HCT116 (cell line): ENCODE results near the gene KIF26B. TPM values are rescaled to one million over a fixed set of nuclear protein-coding genes. Genes with fewer than 3 reads are reported as not detected.

Experiments used
- ATAC-seq: fragments of 200-7000 bp; cut with Tn5 transposase; 2 replicates; pipeline ENCODE4 v1.9.1; 2020; ENCODE audit warnings: mild to moderate bottlenecking, moderate library complexity
- BruUV-seq: library from RNA; stranded (reverse); fragments of 400-500 nt; replicated peaks from 2 replicates; lab custom pipeline; 2021; lab: Mats Ljungman, UMichigan
- CTCF ChIA-PET: fragments of 300-600 bp; sonication (Branson Sonifier 250); formaldehyde crosslinking; loops from one replicate; lab custom pipeline; 2021; ENCODE audit warnings: antibody characterized with exemption; lab: Charles Lee
- POLR2A ChIA-PET: fragments of 300-600, 350-600 bp; sonication (Branson Sonifier 250); formaldehyde crosslinking; loops from one replicate; lab custom pipeline; 2021; ENCODE audit warnings: antibody characterized with exemption; lab: Charles Lee
- RAD21 ChIA-PET, 2 experiments: fragments of 300-600 bp; sonication (Branson Sonifier 250); formaldehyde crosslinking; loops; one replicate each; lab custom pipeline; 2023; ENCODE audit warnings: low total read pairs in 2 of 2; ENCODE audit not compliant: uncharacterized antibody in 2 of 2, unreplicated experiment in 2 of 2, low non-redundant PET in 1 of 2; lab: Charles Lee
- DNase-seq: peaks from one replicate; pipeline ENCODE4 v3.0.0-alpha.2; 2010; ENCODE audit warnings: low read depth, low spot score
- H2AFZ ChIP-seq: fragments of 200-600 bp; shearing (Covaris generic), sonication (generic); 2 replicates; pipeline ENCODE4 v1.6.1; 2017; ENCODE audit warnings: low read depth, mixed run types, mixed read lengths, antibody characterized with exemption, low read length; ENCODE audit not compliant: poor library complexity, severe bottlenecking
- H3K27ac ChIP-seq: 2 replicates; pipeline ENCODE4 v1.5.1; 2012; ENCODE audit warnings: low read depth, low read length
- H3K27me3 ChIP-seq: fragments of 200-600 bp; sonication (generic); 2 replicates; pipeline ENCODE4 v1.6.1; 2016; ENCODE audit warnings: mixed run types, low read length, mixed read lengths; ENCODE audit not compliant: insufficient read depth
- H3K36me3 ChIP-seq, 2 experiments: fragments of 200-500 bp in 1 of 2; fragments of 200-600 bp in 1 of 2; sonication (Bioruptor generic) in 1 of 2; sonication (generic) in 1 of 2; 2 replicates each; pipeline versions ENCODE4 v1.5.1 to v1.6.1; 2014 to 2016; ENCODE audit warnings: low read length in 2 of 2, inconsistent platforms in 1 of 2, mixed read lengths in 1 of 2, mixed run types in 1 of 2; ENCODE audit not compliant: insufficient read depth in 2 of 2, control insufficient read depth in 1 of 2
- H3K4me1 ChIP-seq, 2 experiments: fragments of 200-600 bp in 1 of 2; sonication (generic) in 1 of 2; 2 replicates each; pipeline versions ENCODE4 v1.5.1 to v1.6.1; 2012 to 2017; ENCODE audit warnings: low read length in 2 of 2, inconsistent platforms in 1 of 2, mild to moderate bottlenecking in 1 of 2, mixed read lengths in 1 of 2, mixed run types in 1 of 2, moderate library complexity in 1 of 2; ENCODE audit not compliant: insufficient read depth in 2 of 2, control insufficient read depth in 1 of 2
- H3K4me2 ChIP-seq: fragments of 200-600 bp; sonication (generic); 2 replicates; pipeline ENCODE4 v1.6.1; 2017; ENCODE audit warnings: mixed run types, low read length, mixed read lengths
- H3K4me3 ChIP-seq, 2 experiments: fragments of 200-600 bp in 1 of 2; sonication (generic) in 1 of 2; replicated peaks in 1 of 2; 2 replicates each; pipeline ENCODE4 v1.5.1; 2011 to 2016; ENCODE audit warnings: low read length in 2 of 2, control low read depth in 1 of 2, low read depth in 1 of 2, mild to moderate bottlenecking in 1 of 2, mixed read lengths in 1 of 2, mixed run types in 1 of 2
- H3K79me2 ChIP-seq: fragments of 200-600 bp; sonication (generic); 2 replicates; pipeline ENCODE4 v1.6.1; 2017; ENCODE audit warnings: mild to moderate bottlenecking, mixed run types, low read length, moderate library complexity, mixed read lengths; ENCODE audit not compliant: insufficient read depth
- H3K9ac ChIP-seq: fragments of 200-600 bp; sonication (generic); 2 replicates; pipeline ENCODE4 v1.6.1; 2016; ENCODE audit warnings: low read length, mixed read lengths
- H3K9me2 ChIP-seq: fragments of 200-600 bp; sonication (generic), shearing (Covaris generic); 2 replicates; pipeline ENCODE4 v1.6.1; 2017; ENCODE audit warnings: mixed run types, mild to moderate bottlenecking, moderate library complexity; ENCODE audit not compliant: insufficient read depth
- H3K9me3 ChIP-seq, 2 experiments: fragments of 200-500 bp in 1 of 2; fragments of 200-600 bp in 1 of 2; sonication (Bioruptor generic) in 1 of 2; sonication (generic) in 1 of 2; 2 replicates each; pipeline ENCODE4 v1.6.1; 2014 to 2017; ENCODE audit warnings: low read length in 2 of 2, mixed read lengths in 2 of 2, inconsistent platforms in 1 of 2, low read depth in 1 of 2, mild to moderate bottlenecking in 1 of 2, mixed run types in 1 of 2, moderate library complexity in 1 of 2; ENCODE audit not compliant: control insufficient read depth in 1 of 2, insufficient read depth in 1 of 2
- H4K20me1 ChIP-seq: fragments of 200-600 bp; sonication (generic), shearing (Covaris generic); 2 replicates; pipeline ENCODE4 v1.6.1; 2017; ENCODE audit warnings: mixed run types, mild to moderate bottlenecking, moderate library complexity; ENCODE audit not compliant: insufficient read depth
- ATF3 ChIP-seq: IDR thresholded peaks from 2 replicates; pipeline ENCODE4 v1.6.1; 2012
- CBX3 ChIP-seq: IDR thresholded peaks from 2 replicates; pipeline ENCODE4 v1.6.1; 2012; ENCODE audit warnings: low read depth
- CEBPB ChIP-seq: IDR thresholded peaks from 2 replicates; pipeline ENCODE4 v1.6.1; 2012; ENCODE audit warnings: low read depth
- CTCF ChIP-seq, 3 experiments: fragments of 200-600 bp in 1 of 3; sonication (generic) in 1 of 3; IDR thresholded peaks in 2 of 3; conservative IDR thresholded peaks in 1 of 3; 2 replicates each; pipeline ENCODE4 v1.5.1; 2012 to 2017; ENCODE audit warnings: low read depth in 2 of 3, low read length in 2 of 3, antibody characterized with exemption in 1 of 3, borderline replicate concordance in 1 of 3, control low read depth in 1 of 3, mild to moderate bottlenecking in 1 of 3, mixed read lengths in 1 of 3, mixed run types in 1 of 3, moderate library complexity in 1 of 3; ENCODE audit not compliant: insufficient read depth in 1 of 3
- ELF1 ChIP-seq: IDR thresholded peaks from 2 replicates; pipeline ENCODE4 v1.6.1; 2012; ENCODE audit warnings: low read depth, borderline replicate concordance
- EZH2phosphoT487 ChIP-seq: fragments of 200-600 bp; IDR thresholded peaks from 2 replicates; pipeline ENCODE4 v1.6.1; 2018; ENCODE audit warnings: antibody characterized with exemption, borderline replicate concordance
- FOSL1 ChIP-seq: IDR thresholded peaks from 2 replicates; pipeline ENCODE4 v1.6.1; 2012; ENCODE audit warnings: low read depth
- JUND ChIP-seq: IDR thresholded peaks from 2 replicates; pipeline ENCODE4 v1.6.1; 2012
- RAD21 ChIP-seq: IDR thresholded peaks from 2 replicates; pipeline ENCODE4 v1.6.1; 2012; ENCODE audit warnings: low read depth, mild to moderate bottlenecking
- REST ChIP-seq: IDR thresholded peaks from 2 replicates; pipeline ENCODE4 v1.6.1; 2012; ENCODE audit warnings: low read depth
- SP1 ChIP-seq: IDR thresholded peaks from 2 replicates; pipeline ENCODE4 v1.6.1; 2012; ENCODE audit warnings: low read depth
- SRF ChIP-seq: IDR thresholded peaks from 2 replicates; pipeline ENCODE4 v1.6.1; 2012; ENCODE audit warnings: low read depth
- YY1 ChIP-seq: IDR thresholded peaks from 2 replicates; pipeline ENCODE4 v1.6.1; 2011; ENCODE audit warnings: low read length, low read depth, moderate library complexity, mild to moderate bottlenecking; ENCODE audit not compliant: insufficient replicate concordance; ENCODE audit errors: extremely low read depth
- ZFX ChIP-seq: fragments of 450-650 bp; IDR thresholded peaks from 2 replicates; pipeline ENCODE4 v1.6.1; 2017
- ZNF274 ChIP-seq: fragments of 200-500 bp; sonication (Bioruptor generic); IDR thresholded peaks from 2 replicates; pipeline ENCODE4 v1.6.1; 2014; ENCODE audit warnings: mild to moderate bottlenecking, low read depth, low read length, inconsistent platforms
- intact Hi-C: fragments of 100-400 bp; cut with micrococcal nuclease; formaldehyde crosslinking; loops from 2 replicates; pipeline ENCODE4 v1.10.0; 2022
- total RNA-seq: library from RNA; stranded (reverse); gene quantifications from one replicate; pipeline ENCODE4 v1.2.1, GENCODE V29; 2021; ENCODE audit not compliant: unreplicated experiment

KIF26B gene
- total RNA-seq, 1 experiment from 2014 or later, result 0.49 TPM

GRCh38 chr1:245749053-245749452 lies 594.3 kb downstream of the KIF26B start:
- POLR2A ChIA-PET, result no interaction called here

More at GRCh38 chr1:245749053-245749452, 594.3 kb downstream of the KIF26B start:
- Histone ChIP-seq H3K4me1 (no peaks in the 10 kb centered on the region), H3K9me2 (no peaks in the 10 kb centered on the region), H2AFZ (no peak overlapping the region), H3K36me3 (no peaks in the 10 kb centered on the region), H4K20me1 (no peaks in the 10 kb centered on the region), H3K9ac (no peak overlapping the region), H3K4me3 (no peak overlapping the region), H3K4me2 (no peak overlapping the region), H3K27ac (no peak overlapping the region), H3K9me3 (no peaks in the 10 kb centered on the region), H3K79me2 (no peaks in the 10 kb centered on the region), H3K27me3 (no peaks in the 10 kb centered on the region)
- no TSS peak for BruUV-seq
- intact Hi-C loops, result no loop called here
- TF ChIP-seq SP1, result no peak
- TF ChIP-seq ZFX, result no peak
- no peak for TF ChIP-seq FOSL1
- no peak for TF ChIP-seq RAD21
- no peak for TF ChIP-seq ELF1
- TF ChIP-seq YY1, result no peak
- no peak for TF ChIP-seq CEBPB
- no peak for TF ChIP-seq SRF
- TF ChIP-seq JUND, result no peak
- TF ChIP-seq EZH2phosphoT487, result no peak
- TF ChIP-seq CBX3, result no peak
- no peak for TF ChIP-seq ATF3
- TF ChIP-seq ZNF274, result no peak
- TF ChIP-seq CTCF (IDR thresholded peaks at IDR 0.05 in 2 of 3, conservative IDR thresholded peaks at IDR 0.05 in 1 of 3; ENCODE audit: borderline replicate concordance in 1 of 3, insufficient read depth in 1 of 3, low read depth in 2 of 3, low read length in 2 of 3), result no peak
- TF ChIP-seq REST, result no peak
- ATAC-seq (no peak), DNase-seq (no peak)
- ChIA-PET CTCF (no interaction called here), RAD21 (no interaction called here)
